Liver (tissue), 3 donors: ENCODE data around the gene ETV3.

Experiments
- CTCF ChIP-seq: fragments of 150-350 bp; IDR thresholded peaks from 2 replicates; pipeline ENCODE4 v1.5.1; 2017; ENCODE audit warnings: improper control_type of control experiment, low read depth, low read length; ENCODE audit not compliant: missing input control
- GABPA ChIP-seq, 2 donors: IDR thresholded peaks in 1 of 2; conservative IDR thresholded peaks in 1 of 2; 2 replicates each; pipeline ENCODE4 v1.6.1; 2016; ENCODE audit warnings: antibody characterized with exemption in 2 of 2, mild to moderate bottlenecking in 1 of 2, moderate library complexity in 1 of 2
- JUND ChIP-seq, 2 donors: IDR thresholded peaks; 2 replicates each; pipeline ENCODE4 v1.6.1; 2016; ENCODE audit warnings: antibody characterized with exemption in 2 of 2
- donor health status: healthy.
- donor health status: healthy.

GRCh38 chr1:157173900-157174410, 35.8 kb upstream of the ETV3 start:
- TF ChIP-seq CTCF (no peak), JUND (IDR thresholded peaks at IDR 0.05) (no peak), GABPA (IDR thresholded peaks at IDR 0.05 in 1 of 2, conservative IDR thresholded peaks at IDR 0.05 in 1 of 2) (no peak)
